PC-3 (cell line): ENCODE measurements around the gene TRAM1L1. TPM values are rescaled to one million over a fixed set of nuclear protein-coding genes. Genes with fewer than 3 reads are reported as not detected.

Experiments
- ATAC-seq: fragments of 200-7000 bp; cut with Tn5 transposase; 2 replicates; pipeline ENCODE4 v1.9.1; 2020; ENCODE audit warnings: mild to moderate bottlenecking, moderate library complexity
- Bru-seq: library from RNA; stranded (reverse); fragments of 400-500 nt; gene quantifications from one replicate; lab custom pipeline; 2021; lab: Mats Ljungman, UMichigan
- BruChase-seq, 2 experiments: library from RNA; stranded (reverse); fragments of 400-500 nt; gene quantifications; one replicate each; lab custom pipeline; 2021; lab: Mats Ljungman, UMichigan
- BruUV-seq: library from RNA; stranded (reverse); fragments of 400-500 nt; replicated peaks from 2 replicates; lab custom pipeline; 2021; lab: Mats Ljungman, UMichigan
- CTCF ChIA-PET: fragments of 300-600 bp; sonication (Branson Sonifier 250); formaldehyde crosslinking; loops from one replicate; lab custom pipeline; 2022; ENCODE audit warnings: antibody characterized with exemption; lab: Charles Lee
- POLR2A ChIA-PET: fragments of 300-600 bp; sonication (Branson Sonifier 250); formaldehyde crosslinking; loops from one replicate; lab custom pipeline; 2022; ENCODE audit warnings: antibody characterized with exemption; ENCODE audit not compliant: unreplicated experiment; lab: Charles Lee
- DNase-seq: peaks from one replicate; pipeline ENCODE4 v3.0.0-alpha.2; 2015
- H2AFZ ChIP-seq: fragments of 300-600 bp; sonication (generic); 2 replicates; pipeline ENCODE4 v1.6.0; 2016; ENCODE audit warnings: antibody characterized with exemption, low read length
- H3F3A ChIP-seq: fragments of 300-600 bp; sonication (generic); one replicate; pipeline ENCODE4 v1.6.0; 2017; ENCODE audit warnings: antibody characterized with exemption, low read length, control low read depth, mild to moderate bottlenecking; ENCODE audit not compliant: unreplicated experiment
- H3K27ac ChIP-seq: fragments of 300-600 bp; sonication (generic); 2 replicates; pipeline ENCODE4 v1.5.1; 2016; ENCODE audit warnings: mild to moderate bottlenecking, low read length
- H3K27me3 ChIP-seq: fragments of 300-600 bp; sonication (generic); 2 replicates; pipeline ENCODE4 v1.6.1; 2016; ENCODE audit warnings: low read length, mixed read lengths
- H3K36me3 ChIP-seq: fragments of 300-600 bp; sonication (generic); 2 replicates; pipeline ENCODE4 v1.6.1; 2016; ENCODE audit warnings: low read depth, mixed run types, low read length, mixed read lengths
- H3K4me1 ChIP-seq: fragments of 300-600 bp; sonication (generic); 2 replicates; pipeline ENCODE4 v1.5.1; 2016; ENCODE audit warnings: low read length; ENCODE audit not compliant: insufficient read depth
- H3K4me2 ChIP-seq: fragments of 300-600 bp; sonication (generic); 2 replicates; pipeline ENCODE4 v1.6.0; 2016; ENCODE audit warnings: low read length
- H3K4me3 ChIP-seq: fragments of 300-600 bp; sonication (generic); 2 replicates; pipeline ENCODE4 v1.5.1; 2016; ENCODE audit warnings: mild to moderate bottlenecking, low read length, mixed read lengths
- H3K79me2 ChIP-seq: fragments of 300-600 bp; sonication (generic); 2 replicates; pipeline ENCODE4 v1.6.1; 2017; ENCODE audit warnings: low read length, mixed read lengths
- H3K9ac ChIP-seq: fragments of 300-600 bp; sonication (generic); 2 replicates; pipeline ENCODE4 v1.6.0; 2016; ENCODE audit warnings: mild to moderate bottlenecking, low read length
- H3K9me2 ChIP-seq: fragments of 300-600 bp; sonication (generic); replicated peaks from 2 replicates; pipeline ENCODE4 v1.6.1; 2016; ENCODE audit warnings: mixed run types, low read length, mixed read lengths
- H3K9me3 ChIP-seq: fragments of 300-600 bp; sonication (generic); 2 replicates; pipeline ENCODE4 v1.6.1; 2016; ENCODE audit warnings: low read length, mixed read lengths
- H4K20me1 ChIP-seq: fragments of 300-600 bp; sonication (generic); 2 replicates; pipeline ENCODE4 v1.6.1; 2016; ENCODE audit warnings: low read length, mixed read lengths
- EZH2 ChIP-seq: fragments of 300-600 bp; sonication (generic); IDR thresholded peaks from one replicate; pipeline ENCODE4 v1.6.1; 2017; ENCODE audit warnings: antibody characterized with exemption, mild to moderate bottlenecking, low read length; ENCODE audit not compliant: unreplicated experiment
- EZH2phosphoT487 ChIP-seq: fragments of 300-600 bp; sonication (generic); IDR thresholded peaks from 2 replicates; pipeline ENCODE4 v1.6.1; 2018; ENCODE audit warnings: mild to moderate bottlenecking, antibody characterized with exemption, low read length, borderline replicate concordance
- intact Hi-C: fragments of 100-400 bp; cut with micrococcal nuclease; formaldehyde crosslinking; loops from 2 replicates; pipeline ENCODE4 v1.9.0; 2023
- long read RNA-seq: library from polyadenylated mRNA; unstranded; transcript quantifications from one replicate; pipeline ENCODE4 v2.0.0, GENCODE V29; 2021; ENCODE audit not compliant: unreplicated experiment
- total RNA-seq: library from RNA; depleted of rRNA; stranded (reverse); fragments of >200 nt; gene quantifications from 2 replicates; pipeline ENCODE4 v1.2.3, GENCODE V29; 2014; rRNA removed
- TF ChIP-seq, protein P1 (sequence below): fragments of 300-600 bp; sonication (generic); conservative IDR thresholded peaks from 2 replicates; pipeline ENCODE4 v1.5.1; 2017; ENCODE audit warnings: antibody characterized with exemption, low read depth, mild to moderate bottlenecking, low read length

TRAM1L1 gene
- 0.87 and 1.0 TPM in 2 replicates for total RNA-seq
- Bru-seq, nascent RNA = percentile 52 among the genes with signal in this experiment
- BruChase-seq, experiment 1, labeled RNA remaining after a 6-hour chase = percentile 64 among the genes with signal in this experiment
- BruChase-seq, experiment 2, labeled RNA remaining after a 2-hour chase = percentile 64 among the genes with signal in this experiment
- long read RNA-seq, partial matches to known transcripts = 0 of 1 reads
- long read RNA-seq, other reads (novel, unspliced or antisense) = 0 of 1 reads

DNA sequence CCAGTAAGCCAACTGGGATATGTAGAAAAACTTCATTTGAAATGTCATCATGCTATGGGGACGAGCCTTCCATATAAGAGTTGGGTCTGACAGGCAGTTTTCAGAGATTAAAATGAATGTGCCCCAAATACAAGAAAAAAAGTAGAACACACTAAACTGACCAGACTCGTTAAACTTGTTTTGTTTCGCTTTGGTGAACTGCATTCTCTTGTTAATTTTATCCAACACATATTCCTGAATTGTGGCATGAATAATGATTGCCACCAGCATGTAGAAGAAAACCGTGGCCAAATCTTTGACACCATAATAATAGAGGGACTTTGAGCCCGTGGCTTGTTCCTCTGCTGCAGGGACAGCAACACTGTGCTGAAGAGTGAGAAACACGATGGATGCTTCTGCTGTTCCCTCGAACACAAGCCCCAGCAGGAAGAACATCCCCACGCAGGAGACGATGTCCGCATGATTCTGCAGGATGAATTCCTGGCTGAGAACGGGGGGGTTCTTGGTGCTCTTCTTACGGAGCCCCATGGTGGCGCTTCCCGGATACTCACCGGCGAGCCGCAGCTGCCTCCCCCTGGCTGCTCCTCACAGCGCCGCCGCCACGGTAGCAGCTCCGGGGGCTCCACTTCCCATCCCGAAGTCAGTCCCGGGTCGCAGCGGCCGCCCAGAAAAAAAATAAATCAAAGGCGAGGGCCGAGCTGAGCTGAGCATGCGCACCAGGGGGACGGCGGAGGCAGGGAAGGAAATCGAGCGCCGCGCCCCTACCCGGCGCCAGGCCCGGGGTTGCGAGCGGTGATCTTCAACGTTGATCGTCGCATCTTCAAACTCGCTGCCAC, at the start of gene TRAM1L1:
Gene TRAM1L1, minus strand, starts transcription at position 711 of the 836 bp plus-strand sequence. Its CDS starts 183 bp downstream, at position 528.
- peaks cover 5% of the 10 kb centered on the region for H3K4me1 ChIP-seq
- peak; percentile 55 for DNase-seq
- 0 out of 2 replicates have a peak within 1 kb of the TSS, but pooled peaks have one; percentile 11 for H3K27ac ChIP-seq
- no peaks in the 10 kb centered on the region for H4K20me1 ChIP-seq
- peak within 1 kb of the TSS; percentile 89 for H3K4me2 ChIP-seq
- ChIA-PET POLR2A (no interaction called here), CTCF (no interaction called here)
- H3K79me2 ChIP-seq = no peaks in the 10 kb centered on the region
- ATAC-seq = peak; percentile 88
- peak within 1 kb of the TSS; percentile 84 for H3K4me3 ChIP-seq
- no peaks in the 10 kb centered on the region for H3K9me2 ChIP-seq
- H3K9ac ChIP-seq = peak within 1 kb of the TSS; percentile 70
- H3F3A ChIP-seq = no peaks in the 10 kb centered on the region
- BruUV-seq = TSS peak; percentile 56
- intact Hi-C loops = no loop called here
- no peaks in the 10 kb centered on the region for H3K27me3 ChIP-seq
- no peaks in the 10 kb centered on the region; the same call in 1 of the 2 replicates for H3K36me3 ChIP-seq
- H3K9me3 ChIP-seq = no peaks in the 10 kb centered on the region
- TF ChIP-seq, protein P1, sequence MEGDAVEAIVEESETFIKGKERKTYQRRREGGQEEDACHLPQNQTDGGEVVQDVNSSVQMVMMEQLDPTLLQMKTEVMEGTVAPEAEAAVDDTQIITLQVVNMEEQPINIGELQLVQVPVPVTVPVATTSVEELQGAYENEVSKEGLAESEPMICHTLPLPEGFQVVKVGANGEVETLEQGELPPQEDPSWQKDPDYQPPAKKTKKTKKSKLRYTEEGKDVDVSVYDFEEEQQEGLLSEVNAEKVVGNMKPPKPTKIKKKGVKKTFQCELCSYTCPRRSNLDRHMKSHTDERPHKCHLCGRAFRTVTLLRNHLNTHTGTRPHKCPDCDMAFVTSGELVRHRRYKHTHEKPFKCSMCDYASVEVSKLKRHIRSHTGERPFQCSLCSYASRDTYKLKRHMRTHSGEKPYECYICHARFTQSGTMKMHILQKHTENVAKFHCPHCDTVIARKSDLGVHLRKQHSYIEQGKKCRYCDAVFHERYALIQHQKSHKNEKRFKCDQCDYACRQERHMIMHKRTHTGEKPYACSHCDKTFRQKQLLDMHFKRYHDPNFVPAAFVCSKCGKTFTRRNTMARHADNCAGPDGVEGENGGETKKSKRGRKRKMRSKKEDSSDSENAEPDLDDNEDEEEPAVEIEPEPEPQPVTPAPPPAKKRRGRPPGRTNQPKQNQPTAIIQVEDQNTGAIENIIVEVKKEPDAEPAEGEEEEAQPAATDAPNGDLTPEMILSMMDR = peak; percentile 28; the same call in 1 of the 2 replicates
- TF ChIP-seq EZH2phosphoT487 = no peak
- no peak for TF ChIP-seq EZH2
- peak within 1 kb of the TSS; percentile 88 for H2AFZ ChIP-seq

DNA sequence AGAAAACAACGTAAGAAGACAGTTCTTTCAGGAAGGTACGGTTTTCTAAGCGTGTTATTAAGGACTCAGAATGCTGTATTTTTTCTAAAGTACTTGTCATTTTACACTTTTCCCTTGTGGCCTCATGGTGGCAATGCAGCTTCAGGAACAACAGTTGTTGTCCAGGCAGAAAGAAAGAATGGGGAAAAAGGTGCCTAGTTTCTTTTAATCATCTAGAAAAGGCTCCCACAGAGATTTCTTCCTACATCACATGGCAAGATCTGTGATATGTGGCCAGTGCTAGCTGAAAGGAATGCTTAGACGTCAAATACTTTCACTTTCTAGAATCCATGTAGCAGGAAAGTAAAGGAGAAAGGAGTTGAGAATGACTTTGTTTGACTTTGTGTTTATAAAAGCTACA, 49.0 kb upstream of the TRAM1L1 start:
- ChIA-PET POLR2A (no interaction called here), CTCF (interaction anchor here (0.6 kb wide), 1 partner anchor 834 kb away, joined by 4 read pairs; no protein-coding TSS in a partner anchor)
- Histone ChIP-seq H3K27me3 (no peaks in the 10 kb centered on the region), H3K4me1 (peaks cover 10% of the 10 kb centered on the region; the same call in 1 of the 2 replicates), H3K4me3 (peak overlapping the region; percentile 47), H4K20me1 (no peaks in the 10 kb centered on the region), H3F3A (no peaks in the 10 kb centered on the region), H3K9me3 (no peaks in the 10 kb centered on the region), H2AFZ (peak overlapping the region; percentile 71), H3K79me2 (no peaks in the 10 kb centered on the region), H3K36me3 (no peaks in the 10 kb centered on the region), H3K9me2 (no peaks in the 10 kb centered on the region), H3K4me2 (peak overlapping the region; percentile 74), H3K9ac (no peak overlapping the region), H3K27ac (no peak overlapping the region)
- DNase-seq = peak; percentile 69
- BruUV-seq = no TSS peak
- intact Hi-C loops = loop anchor here (1.0 to 10.0 kb wide), 9 partner anchors 260 to 1140 kb away; partner anchors contain the start of gene NDST3
- peak; percentile 74 for ATAC-seq
- TF ChIP-seq EZH2phosphoT487 = no peak
- TF ChIP-seq EZH2 = no peak
- TF ChIP-seq, protein P1 = peak; percentile 79
